Parathyroid adenoma (tissue), 2 donors: ENCODE measurements around the gene CSRP1.

Experiments used
- H2AFZ ChIP-seq: fragments of 300-600 bp; sonication (generic); one replicate; pipeline ENCODE4 v1.7.0; 2017; ENCODE audit warnings: antibody characterized with exemption, mild to moderate bottlenecking
- H3K27ac ChIP-seq: fragments of 300-600 bp; sonication (generic); one replicate; pipeline ENCODE4 v1.7.0; 2017
- H3K27me3 ChIP-seq: fragments of 300-600 bp; sonication (generic); one replicate; pipeline ENCODE4 v1.7.0; 2017; ENCODE audit warnings: low read length; ENCODE audit not compliant: control insufficient read depth, insufficient read depth
- H3K36me3 ChIP-seq: fragments of 300-600 bp; sonication (generic); one replicate; pipeline ENCODE4 v1.7.0; 2017; ENCODE audit warnings: low read length; ENCODE audit not compliant: control insufficient read depth, insufficient read depth
- H3K4me1 ChIP-seq: fragments of 300-600 bp; sonication (generic); one replicate; pipeline ENCODE4 v1.7.0; 2017; ENCODE audit warnings: control low read depth
- H3K4me2 ChIP-seq: fragments of 300-600 bp; sonication (generic); one replicate; pipeline ENCODE4 v1.7.0; 2017; ENCODE audit warnings: low read length
- H3K4me3 ChIP-seq: fragments of 300-600 bp; sonication (generic); one replicate; pipeline ENCODE4 v1.7.0; 2017; ENCODE audit warnings: low read depth, low read length
- H3K79me2 ChIP-seq: fragments of 300-600 bp; sonication (generic); one replicate; pipeline ENCODE4 v1.7.0; 2017; ENCODE audit warnings: control low read depth
- H3K9ac ChIP-seq: fragments of 300-600 bp; sonication (generic); one replicate; pipeline ENCODE4 v1.7.0; 2017; ENCODE audit warnings: mild to moderate bottlenecking
- H3K9me3 ChIP-seq: fragments of 300-600 bp; sonication (generic); one replicate; pipeline ENCODE4 v1.7.0; 2017; ENCODE audit warnings: low read length; ENCODE audit not compliant: control insufficient read depth
- TF ChIP-seq, protein P1 (sequence below): fragments of 300-600 bp; sonication (generic); IDR thresholded peaks from one replicate; pipeline ENCODE4 v1.7.0; 2017; ENCODE audit warnings: antibody characterized with exemption, mild to moderate bottlenecking
- donor health status: primary hyperparathyroidism.

The CSRP1 gene

DNA sequence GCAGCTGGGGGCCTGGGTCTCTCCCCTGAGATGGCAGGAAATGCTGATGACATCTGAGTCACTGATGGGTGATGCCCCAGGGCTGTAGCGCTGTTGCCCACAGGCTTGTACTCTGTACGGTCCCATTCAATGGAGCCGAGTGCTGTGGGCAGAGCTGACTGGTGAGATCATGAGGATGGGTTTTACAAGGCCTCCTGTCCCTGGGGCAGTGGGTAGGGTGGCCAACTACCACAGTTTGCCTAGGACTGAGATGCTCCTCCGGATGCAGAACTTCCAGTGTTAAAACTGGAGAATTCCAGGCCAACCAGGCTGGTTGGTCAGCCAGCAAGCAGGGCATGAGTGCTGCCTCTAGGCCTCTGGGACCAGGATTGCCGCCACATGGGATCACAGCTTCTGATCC is 47.1 kb downstream of the CSRP1 start:
- Histone ChIP-seq H3K79me2 (no peaks in the 10 kb centered on the region), H3K27ac (no peak overlapping the region), H3K36me3 (no peaks in the 10 kb centered on the region), H2AFZ (no peak overlapping the region), H3K4me2 (no peak overlapping the region), H3K4me1 (no peaks in the 10 kb centered on the region), H3K27me3 (no peaks in the 10 kb centered on the region), H3K9ac (no peak overlapping the region), H3K9me3 (no peaks in the 10 kb centered on the region), H3K4me3 (no peak overlapping the region)
- TF ChIP-seq, protein P1, sequence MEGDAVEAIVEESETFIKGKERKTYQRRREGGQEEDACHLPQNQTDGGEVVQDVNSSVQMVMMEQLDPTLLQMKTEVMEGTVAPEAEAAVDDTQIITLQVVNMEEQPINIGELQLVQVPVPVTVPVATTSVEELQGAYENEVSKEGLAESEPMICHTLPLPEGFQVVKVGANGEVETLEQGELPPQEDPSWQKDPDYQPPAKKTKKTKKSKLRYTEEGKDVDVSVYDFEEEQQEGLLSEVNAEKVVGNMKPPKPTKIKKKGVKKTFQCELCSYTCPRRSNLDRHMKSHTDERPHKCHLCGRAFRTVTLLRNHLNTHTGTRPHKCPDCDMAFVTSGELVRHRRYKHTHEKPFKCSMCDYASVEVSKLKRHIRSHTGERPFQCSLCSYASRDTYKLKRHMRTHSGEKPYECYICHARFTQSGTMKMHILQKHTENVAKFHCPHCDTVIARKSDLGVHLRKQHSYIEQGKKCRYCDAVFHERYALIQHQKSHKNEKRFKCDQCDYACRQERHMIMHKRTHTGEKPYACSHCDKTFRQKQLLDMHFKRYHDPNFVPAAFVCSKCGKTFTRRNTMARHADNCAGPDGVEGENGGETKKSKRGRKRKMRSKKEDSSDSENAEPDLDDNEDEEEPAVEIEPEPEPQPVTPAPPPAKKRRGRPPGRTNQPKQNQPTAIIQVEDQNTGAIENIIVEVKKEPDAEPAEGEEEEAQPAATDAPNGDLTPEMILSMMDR: no peak

DNA sequence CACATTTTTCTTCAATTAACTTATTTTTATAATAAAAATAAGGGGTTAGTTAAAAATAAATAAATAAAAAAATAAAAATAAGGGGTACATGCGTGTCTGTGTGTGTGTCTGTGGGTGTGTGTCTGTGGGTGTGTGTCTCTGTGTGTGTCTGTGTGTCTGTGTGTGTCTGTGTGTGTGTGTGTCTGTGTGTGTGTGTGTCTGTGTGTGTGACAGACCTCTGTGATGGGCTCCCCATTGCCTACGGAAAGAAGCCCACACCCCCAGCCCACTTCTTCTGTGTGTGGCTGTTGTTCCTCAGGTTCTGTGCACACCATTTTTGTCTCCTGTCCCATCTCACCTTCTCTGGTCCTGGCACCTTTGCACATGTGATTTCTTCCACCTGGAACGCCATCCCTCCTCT is 47.9 kb downstream of the CSRP1 start:
- Histone ChIP-seq H3K27me3 (no peaks in the 10 kb centered on the region), H2AFZ (no peak overlapping the region), H3K27ac (no peak overlapping the region), H3K36me3 (no peaks in the 10 kb centered on the region), H3K4me1 (no peaks in the 10 kb centered on the region), H3K4me3 (no peak overlapping the region), H3K79me2 (no peaks in the 10 kb centered on the region), H3K4me2 (no peak overlapping the region), H3K9me3 (no peaks in the 10 kb centered on the region), H3K9ac (no peak overlapping the region)
- TF ChIP-seq, protein P1: no peak

DNA sequence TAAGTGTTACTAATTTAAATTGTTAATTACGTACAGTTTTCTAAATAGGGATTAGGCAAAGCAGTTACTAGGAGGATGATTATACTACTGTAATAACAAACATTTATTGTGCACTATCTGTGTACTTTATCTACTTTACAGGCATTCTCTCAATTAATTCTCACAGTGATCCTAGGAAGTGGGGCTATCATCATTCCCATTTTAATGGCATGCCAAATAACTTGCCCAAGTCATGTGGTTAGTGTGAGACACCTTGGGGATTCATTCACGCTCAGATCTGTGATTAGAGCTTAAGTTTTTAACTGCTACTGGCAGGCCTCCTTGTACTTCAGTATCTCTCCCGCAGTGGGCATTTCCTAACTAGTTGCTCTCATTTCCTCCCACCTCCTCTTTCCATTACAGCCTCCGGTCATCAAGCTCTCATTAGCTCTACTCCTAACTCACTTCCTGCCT is 49.4 kb downstream of the CSRP1 start:
- no peaks in the 10 kb centered on the region for H3K79me2 ChIP-seq
- no peaks in the 10 kb centered on the region for H3K4me1 ChIP-seq
- no peak overlapping the region for H2AFZ ChIP-seq
- H3K27ac ChIP-seq: no peak overlapping the region
- no peak overlapping the region for H3K9ac ChIP-seq
- H3K9me3 ChIP-seq: no peaks in the 10 kb centered on the region
- TF ChIP-seq, protein P1: no peak
- no peak overlapping the region for H3K4me3 ChIP-seq
- H3K36me3 ChIP-seq: no peaks in the 10 kb centered on the region
- H3K27me3 ChIP-seq: no peaks in the 10 kb centered on the region
- no peak overlapping the region for H3K4me2 ChIP-seq

DNA sequence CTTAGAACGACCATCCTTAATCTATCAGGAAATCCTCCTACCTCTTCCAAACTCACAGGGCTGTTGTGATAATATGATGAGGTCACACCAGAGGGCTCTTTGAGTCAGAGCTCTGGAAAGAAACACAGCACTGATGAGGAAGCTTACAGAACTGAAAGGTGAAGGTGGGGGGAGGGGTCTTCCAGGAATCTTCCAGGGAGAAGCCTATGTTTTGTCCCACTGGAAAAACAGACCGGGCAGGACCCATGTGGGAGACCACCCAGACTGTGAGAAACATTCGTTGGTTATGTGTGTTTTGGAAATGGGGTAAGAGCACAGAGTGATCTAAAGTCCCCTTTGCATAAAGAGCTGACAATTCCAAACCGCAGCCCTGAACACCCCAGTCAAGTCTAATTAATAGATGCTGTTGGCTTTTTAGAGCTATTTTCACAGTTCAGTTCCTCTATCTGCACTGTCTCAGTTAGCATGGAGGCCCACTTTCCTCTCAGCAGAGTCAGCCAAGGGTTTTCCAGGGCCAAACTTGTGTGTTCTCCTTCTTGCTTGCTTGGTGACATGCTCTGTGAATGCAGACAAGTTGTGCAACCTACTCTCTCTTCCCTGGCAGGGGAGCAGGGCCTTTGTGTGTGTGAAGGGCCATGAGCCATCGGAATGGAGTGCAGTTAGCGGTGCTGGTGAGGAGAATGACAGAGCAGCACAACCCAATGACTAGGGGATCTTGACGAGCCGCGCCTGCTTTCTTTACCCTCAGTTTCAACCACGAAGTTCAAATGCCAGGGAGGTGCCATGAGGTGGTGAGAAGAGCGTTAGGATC is 50.2 kb downstream of the CSRP1 start:
- no peaks in the 10 kb centered on the region for H3K27me3 ChIP-seq
- H3K9ac ChIP-seq: no peak overlapping the region
- H3K4me2 ChIP-seq: no peak overlapping the region
- H3K27ac ChIP-seq: no peak overlapping the region
- no peak overlapping the region for H2AFZ ChIP-seq
- no peaks in the 10 kb centered on the region for H3K36me3 ChIP-seq
- no peaks in the 10 kb centered on the region for H3K4me1 ChIP-seq
- no peaks in the 10 kb centered on the region for H3K79me2 ChIP-seq
- no peaks in the 10 kb centered on the region for H3K9me3 ChIP-seq
- TF ChIP-seq, protein P1: no peak
- no peak overlapping the region for H3K4me3 ChIP-seq

DNA sequence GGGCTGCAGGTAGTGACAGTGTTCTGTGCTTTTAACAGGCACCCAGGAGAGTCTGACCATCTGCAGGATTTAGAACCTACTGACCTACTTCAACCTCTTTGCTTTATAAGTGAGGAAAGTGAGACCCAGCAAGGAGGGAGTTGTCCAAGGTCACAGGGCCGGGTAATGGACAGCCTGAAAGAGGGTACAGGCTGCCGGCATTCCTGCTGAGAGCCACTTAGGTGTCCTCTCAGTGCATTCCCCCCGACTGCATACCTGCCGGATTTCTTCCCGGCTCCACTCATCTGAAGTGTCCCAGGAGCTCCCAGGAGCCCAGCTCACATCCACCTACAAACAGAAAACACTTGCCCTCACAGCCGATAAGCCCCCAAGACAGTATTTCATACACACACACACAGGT is 51.8 kb downstream of the CSRP1 start:
- Histone ChIP-seq H3K9me3 (no peaks in the 10 kb centered on the region), H3K36me3 (no peaks in the 10 kb centered on the region), H2AFZ (no peak overlapping the region), H3K79me2 (no peaks in the 10 kb centered on the region), H3K27me3 (no peaks in the 10 kb centered on the region), H3K4me2 (no peak overlapping the region), H3K9ac (no peak overlapping the region), H3K4me3 (no peak overlapping the region), H3K27ac (no peak overlapping the region), H3K4me1 (no peaks in the 10 kb centered on the region)
- TF ChIP-seq, protein P1: no peak
